ENCODE data around the gene CT55.

DNA sequence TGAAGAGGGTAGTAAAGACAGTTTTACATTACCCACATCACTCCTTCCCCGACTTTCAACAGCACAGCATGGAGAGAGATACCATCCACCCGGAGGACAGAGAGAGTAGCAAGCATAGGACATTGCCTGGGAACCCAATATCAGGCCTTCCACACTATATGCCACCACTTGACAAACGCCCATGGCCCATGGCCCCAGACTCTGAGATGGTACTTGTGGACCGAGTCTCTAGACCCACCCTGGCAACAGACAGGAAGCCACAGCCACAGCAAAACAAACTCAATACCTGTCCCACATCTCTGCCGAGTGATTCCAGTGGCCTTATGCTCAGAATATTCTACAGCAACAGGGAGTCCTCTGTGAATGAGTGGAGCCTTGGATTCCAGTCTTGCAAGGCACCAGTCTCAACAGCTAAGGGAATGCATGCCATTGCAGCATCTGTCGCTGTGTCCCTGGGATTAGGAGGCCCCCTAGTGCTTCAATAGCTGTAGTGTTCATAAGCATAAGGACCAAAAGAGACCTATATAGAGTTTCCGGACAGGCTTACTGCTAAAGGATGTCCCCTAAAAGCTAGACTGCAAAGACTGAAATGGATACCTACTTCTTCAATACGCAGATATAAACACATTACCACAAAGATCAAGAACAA, 14.7 kb upstream of the CT55 start:
- TF ChIP-seq CTBP1 (IDR thresholded peaks at IDR 0.05; ENCODE audit: borderline replicate concordance) (no peak), SP1 (IDR thresholded peaks at IDR 0.05) (no peak), TARDBP (IDR thresholded peaks at IDR 0.05) (no peak), HDGF (IDR thresholded peaks at IDR 0.05; ENCODE audit: borderline replicate concordance) (no peak), FOXA1 (IDR thresholded peaks at IDR 0.05) (no peak), FOXM1 (IDR thresholded peaks at IDR 0.05; ENCODE audit: borderline replicate concordance) (no peak), FOXK2 (IDR thresholded peaks at IDR 0.05) (no peak), ELF4 (IDR thresholded peaks at IDR 0.05) (no peak), SUZ12 (IDR thresholded peaks at IDR 0.05) (no peak), NFRKB (IDR thresholded peaks at IDR 0.05) (no peak), LEF1 (IDR thresholded peaks at IDR 0.05; ENCODE audit: borderline replicate concordance) (no peak)
- TF ChIP-seq, protein P1, sequence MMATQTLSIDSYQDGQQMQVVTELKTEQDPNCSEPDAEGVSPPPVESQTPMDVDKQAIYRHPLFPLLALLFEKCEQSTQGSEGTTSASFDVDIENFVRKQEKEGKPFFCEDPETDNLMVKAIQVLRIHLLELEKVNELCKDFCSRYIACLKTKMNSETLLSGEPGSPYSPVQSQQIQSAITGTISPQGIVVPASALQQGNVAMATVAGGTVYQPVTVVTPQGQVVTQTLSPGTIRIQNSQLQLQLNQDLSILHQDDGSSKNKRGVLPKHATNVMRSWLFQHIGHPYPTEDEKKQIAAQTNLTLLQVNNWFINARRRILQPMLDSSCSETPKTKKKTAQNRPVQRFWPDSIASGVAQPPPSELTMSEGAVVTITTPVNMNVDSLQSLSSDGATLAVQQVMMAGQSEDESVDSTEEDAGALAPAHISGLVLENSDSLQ (IDR thresholded peaks at IDR 0.05), result no peak

All from HEK293T (cell line).